GM21528 (cell line): ENCODE results near the gene CPXM2.

ENCODE experiments used
- ATAC-seq: cut with Tn5 transposase; IDR thresholded peaks from one replicate; pipeline ENCODE4 v1.9.1; 2021; ENCODE audit warnings: mild to moderate bottlenecking, moderate library complexity; ENCODE audit not compliant: unreplicated experiment, low FRiP score

The CPXM2 gene

GRCh38 chr10:123706236-123706635 lies 185.4 kb downstream of the CPXM2 start:
- ATAC-seq = no peak

DNA sequence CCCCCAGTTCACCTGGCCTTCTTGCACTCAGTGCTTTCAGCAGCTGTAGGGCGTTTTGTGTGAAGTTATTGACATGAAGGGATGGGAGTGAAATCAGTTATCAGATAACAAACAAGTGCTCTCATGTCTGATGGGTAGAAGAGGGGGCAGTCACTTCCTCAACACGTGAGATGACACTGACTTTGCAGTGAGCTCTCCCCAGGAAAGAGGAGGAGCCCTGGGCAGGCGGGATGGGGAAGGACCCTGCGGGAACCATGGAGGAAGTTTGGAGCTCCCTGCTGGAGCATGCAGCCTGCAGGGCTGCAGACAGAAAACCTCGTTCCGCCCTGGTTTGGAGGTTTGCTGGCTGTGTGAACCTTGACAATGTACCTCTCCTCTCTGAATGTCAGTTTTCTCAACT lies 186.8 kb downstream of the CPXM2 start:
- ATAC-seq = no peak

GRCh38 chr10:123704076-123704475 lies 187.5 kb downstream of the CPXM2 start:
- ATAC-seq = no peak

DNA sequence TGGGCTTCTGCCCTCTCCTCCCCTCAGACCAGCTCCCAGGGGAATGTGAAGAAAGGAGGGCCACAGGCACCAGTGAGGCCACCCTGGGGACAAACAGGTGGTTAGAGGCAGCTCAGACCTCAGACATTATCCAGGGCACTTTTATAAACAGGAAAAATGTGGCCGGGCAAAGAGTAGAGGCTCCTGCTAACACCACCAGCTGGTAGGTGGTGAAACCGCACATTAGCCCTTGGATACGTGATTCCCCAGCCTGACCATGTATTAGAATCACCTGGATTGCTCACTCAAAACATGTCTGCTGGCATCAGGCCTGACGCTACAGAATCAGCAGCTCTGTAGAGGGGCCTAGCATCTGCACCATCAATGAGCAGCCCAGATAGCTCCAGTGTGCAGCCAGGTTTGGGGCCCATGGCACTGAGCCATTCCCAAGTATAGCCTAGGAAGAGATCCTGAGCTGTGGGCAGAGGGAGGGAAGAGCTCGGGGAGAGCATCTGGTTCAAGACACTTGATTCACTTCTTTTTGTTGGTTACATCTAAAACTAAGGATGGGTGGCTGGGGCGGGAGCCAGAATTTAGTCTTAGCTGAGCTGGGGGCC lies 188.3 kb downstream of the CPXM2 start:
- ATAC-seq = no peak
